HepG2 (cell line): ENCODE measurements around the gene EFS. TPM values are rescaled to one million over a fixed set of nuclear protein-coding genes. Genes with fewer than 3 reads are reported as not detected.

ENCODE experiments used
- ATAC-seq: fragments of 200-7000 bp; cut with Tn5 transposase; 3 replicates; pipeline ENCODE4 v1.9.1; 2020; ENCODE audit warnings: mild to moderate bottlenecking, moderate library complexity
- BruUV-seq: library from RNA; stranded (reverse); fragments of 400-500 nt; replicated peaks from 2 replicates; lab custom pipeline; 2021; lab: Mats Ljungman, UMichigan
- CTCF ChIA-PET: fragments of 300-600 bp; formaldehyde crosslinking; extraction: SDS; loops from one replicate; lab custom pipeline; 2021; ENCODE audit warnings: low total read pairs, inconsistent platforms, low intra/inter-chr PET ratio; lab: Yijun Ruan, JAX
- POLR2A ChIA-PET: fragments of 350-600 bp; sonication (Branson Sonifier 250); formaldehyde crosslinking; loops from one replicate; lab custom pipeline; 2020; ENCODE audit warnings: antibody characterized with exemption, inconsistent platforms; lab: Yijun Ruan, JAX
- DNase-seq: peaks from one replicate; pipeline ENCODE4 v3.0.0-alpha.2; 2015; ENCODE audit warnings: low spot score
- FAIRE-seq: peaks from 3 replicates; lab custom pipeline; 2011; peaks lifted over from hg19 to GRCh38; lab: Jason Lieb, UNC
- H2AFZ ChIP-seq: one replicate; pipeline ENCODE4 v1.6.1; 2011; ENCODE audit warnings: low read length, inconsistent platforms
- H3K27ac ChIP-seq: fragments of 300-600 bp; 3 replicates; pipeline ENCODE4 v1.8.0; 2011; ENCODE audit warnings: mixed run types, mild to moderate bottlenecking, mixed read lengths, low read length, inconsistent platforms; ENCODE audit not compliant: insufficient read depth; ENCODE audit errors: extremely low read length
- H3K27me3 ChIP-seq, 2 experiments: fragments of 200-600 bp in 1 of 2; 2 replicates in 1 of 2; 3 replicates in 1 of 2; pipeline versions ENCODE4 v1.6.0 to v1.8.0; 2011; ENCODE audit warnings: low read length in 2 of 2, mild to moderate bottlenecking in 2 of 2, moderate library complexity in 2 of 2, inconsistent platforms in 1 of 2; ENCODE audit not compliant: insufficient read depth in 2 of 2, control insufficient read depth in 1 of 2
- H3K36me3 ChIP-seq, 2 experiments: fragments of 200-600 bp in 1 of 2; replicated peaks in 1 of 2; 2 replicates in 1 of 2; 3 replicates in 1 of 2; pipeline versions ENCODE4 v1.5.1 to v1.8.0; 2011; ENCODE audit warnings: low read length in 2 of 2, inconsistent platforms in 1 of 2; ENCODE audit not compliant: insufficient read depth in 2 of 2, control insufficient read depth in 1 of 2
- H3K4me1 ChIP-seq: 2 replicates; pipeline ENCODE4 v1.5.1; 2012; ENCODE audit warnings: low read length, inconsistent platforms; ENCODE audit not compliant: insufficient read depth
- H3K4me2 ChIP-seq: 2 replicates; pipeline ENCODE4 v1.6.0; 2011; ENCODE audit warnings: low read depth, low read length, inconsistent platforms
- H3K4me3 ChIP-seq, 3 experiments: fragments of 200-600 bp in 1 of 3; sonication (generic), shearing (Covaris generic) in 1 of 3; replicated peaks in 1 of 3; 2 replicates each; pipeline ENCODE4 v1.5.1; 2011 to 2016; ENCODE audit warnings: low read length in 3 of 3, inconsistent platforms in 2 of 3, low read depth in 2 of 3, mild to moderate bottlenecking in 2 of 3, control low read depth in 1 of 3, mixed read lengths in 1 of 3; ENCODE audit not compliant: insufficient read depth in 1 of 3
- H3K79me2 ChIP-seq: one replicate; pipeline ENCODE4 v1.6.1; 2011; ENCODE audit warnings: low read length, inconsistent platforms; ENCODE audit not compliant: insufficient read depth
- H3K9ac ChIP-seq: 2 replicates; pipeline ENCODE4 v1.6.0; 2011; ENCODE audit warnings: mild to moderate bottlenecking, low read depth, low read length, inconsistent platforms; ENCODE audit not compliant: insufficient read depth
- H3K9me3 ChIP-seq: 2 replicates; pipeline ENCODE4 v1.5.1; 2012; ENCODE audit warnings: mild to moderate bottlenecking, low read length
- H4K20me1 ChIP-seq: 2 replicates; pipeline ENCODE4 v1.6.0; 2011; ENCODE audit warnings: inconsistent platforms, mild to moderate bottlenecking, low read length, moderate library complexity; ENCODE audit not compliant: insufficient read depth
- EED ChIP-seq: sonication (generic); formaldehyde crosslinking; IDR thresholded peaks from 2 replicates; pipeline ENCODE4 v1.5.0; 2020; ENCODE audit warnings: mild to moderate bottlenecking, missing genetic modification reagents
- JUN ChIP-seq: sonication (generic); formaldehyde crosslinking; IDR thresholded peaks from 2 replicates; pipeline ENCODE4 v1.4.0; 2020; ENCODE audit warnings: mild to moderate bottlenecking, missing genetic modification reagents
- KDM5A ChIP-seq: fragments of 200-600 bp; sonication (generic); IDR thresholded peaks from 2 replicates; pipeline ENCODE4 v1.7.0; 2018; ENCODE audit warnings: antibody characterized with exemption, mild to moderate bottlenecking, low read length, borderline replicate concordance
- KLF15 ChIP-seq: sonication (generic); formaldehyde crosslinking; IDR thresholded peaks from 2 replicates; pipeline ENCODE4 v1.8.1; 2023; ENCODE audit warnings: borderline replicate concordance, mild to moderate bottlenecking, inconsistent platforms, missing genetic modification reagents, mixed read lengths
- MBD4 ChIP-seq: IDR thresholded peaks from 2 replicates; pipeline ENCODE4 v1.6.1; 2012; ENCODE audit warnings: low read length, inconsistent platforms, borderline replicate concordance
- MYC ChIP-seq: sonication (generic); formaldehyde crosslinking; IDR thresholded peaks from 2 replicates; pipeline ENCODE4 v1.9.0; 2021; ENCODE audit warnings: missing genetic modification reagents, borderline replicate concordance
- NFYB ChIP-seq: sonication (generic); formaldehyde crosslinking; IDR thresholded peaks from 2 replicates; pipeline ENCODE4 v1.4.0; 2020; ENCODE audit warnings: missing genetic modification reagents
- SP4 ChIP-seq: sonication (generic); formaldehyde crosslinking; IDR thresholded peaks from 2 replicates; pipeline ENCODE4 v1.8.1; 2023; ENCODE audit warnings: mild to moderate bottlenecking, missing genetic modification reagents
- SRSF1 ChIP-seq: fragments of 200-400 bp; formaldehyde crosslinking; optimal IDR thresholded peaks from 2 replicates; pipeline ENCODE3; 2017; ENCODE audit warnings: mild to moderate bottlenecking, low read depth, low read length, moderate library complexity
- ZKSCAN5 ChIP-seq: sonication (generic); formaldehyde crosslinking; IDR thresholded peaks from 2 replicates; pipeline ENCODE4 v1.5.1; 2020; ENCODE audit warnings: mild to moderate bottlenecking, missing genetic modification reagents
- ZNF160 ChIP-seq: sonication (generic); formaldehyde crosslinking; IDR thresholded peaks from 2 replicates; pipeline ENCODE4 v1.8.0; 2022; ENCODE audit warnings: mild to moderate bottlenecking, inconsistent platforms, missing genetic modification reagents
- ZNF329 ChIP-seq: sonication (generic); formaldehyde crosslinking; IDR thresholded peaks from 2 replicates; pipeline ENCODE4 v1.9.0; 2021; ENCODE audit warnings: low read depth, mild to moderate bottlenecking, missing genetic modification reagents
- ZNF564 ChIP-seq: sonication (generic); formaldehyde crosslinking; IDR thresholded peaks from 2 replicates; pipeline ENCODE4 v1.8.1; 2023; ENCODE audit warnings: mild to moderate bottlenecking, missing genetic modification reagents
- ZNF572 ChIP-seq: sonication (generic); formaldehyde crosslinking; IDR thresholded peaks from 2 replicates; pipeline ENCODE4 v1.5.1; 2020; ENCODE audit warnings: mild to moderate bottlenecking, missing genetic modification reagents
- ZNF768 ChIP-seq: sonication (generic); formaldehyde crosslinking; IDR thresholded peaks from 2 replicates; pipeline ENCODE4 v1.4.0; 2020; ENCODE audit warnings: missing genetic modification reagents
- WGBS: methylation state at CpG from one replicate; pipeline ENCODE4 v1.1.6; 2017; ENCODE audit warnings: low lambda C conversion rate; 5-methylcytosine and 5-hydroxymethylcytosine counted together
- in situ Hi-C: cut with HindIII; loops from 2 replicates; pipeline ENCODE4 v1.10.0; 2017; ENCODE audit warnings: low pct_unique_long_range_greater_than_20kb; ENCODE audit not compliant: extremely low pct_ligation_motif_present
- intact Hi-C: fragments of 100-400 bp; cut with micrococcal nuclease; formaldehyde crosslinking; loops from one replicate; pipeline ENCODE4 v1.10.0; 2022; ENCODE audit not compliant: unreplicated experiment
- polyA plus RNA-seq, 8 experiments: library from polyadenylated mRNA; depleted of rRNA in 3 of 8; stranded (reverse) in 7 of 8; unstranded in 1 of 8; fragments of >200 nt; fragmentation: Illumina TruSeq in 4 of 8; extraction: Trizol in 4 of 8; gene quantifications; 2 replicates each; pipeline versions ENCODE4 v1.2.1 to v1.2.3, GENCODE V29; 2011 to 2016; ENCODE audit warnings: low read depth in 4 of 8, missing spikeins in 1 of 8, mixed read lengths in 1 of 8; ENCODE audit not compliant: insufficient read depth in 1 of 8
- total RNA-seq, 5 experiments: library from RNA; depleted of rRNA; stranded (reverse); fragments of >200 nt; fragmentation: Illumina TruSeq; extraction: Trizol; gene quantifications; 2 replicates each; pipeline ENCODE4 v1.2.3, GENCODE V29; 2016; ENCODE audit warnings: low read depth in 1 of 5
- TF ChIP-seq, protein P1 (sequence below): sonication (generic); formaldehyde crosslinking; conservative IDR thresholded peaks from 2 replicates; pipeline ENCODE4 v1.5.0; 2020; ENCODE audit warnings: missing genetic modification reagents
- TF ChIP-seq, protein P2 (sequence below): sonication (generic); formaldehyde crosslinking; IDR thresholded peaks from 2 replicates; pipeline ENCODE4 v1.5.0; 2020; ENCODE audit warnings: missing genetic modification reagents, mild to moderate bottlenecking, borderline replicate concordance
- TF ChIP-seq, protein P3 (sequence below): sonication (generic); formaldehyde crosslinking; IDR thresholded peaks from 2 replicates; pipeline ENCODE4 v1.9.0; 2021; ENCODE audit warnings: missing genetic modification reagents, mild to moderate bottlenecking, borderline replicate concordance

Gene EFS
- total and polyA plus RNA-seq, 2 of the 13 experiments (the other 11 are each of a cell fraction or from before 2014, with no cell fraction given), result not detected

GRCh38 chr14:23396126-23396525 lies 31.2 kb upstream of the EFS start:
- H4K20me1 ChIP-seq, result no peaks in the 10 kb centered on the region
- no peaks in the 10 kb centered on the region for H3K4me1 ChIP-seq
- ChIA-PET CTCF (no interaction called here), POLR2A (no interaction called here)
- no peaks in the 10 kb centered on the region for H3K36me3 ChIP-seq
- no peaks in the 10 kb centered on the region for H3K79me2 ChIP-seq
- no peak overlapping the region for H3K4me3 ChIP-seq
- no peak overlapping the region for H3K27ac ChIP-seq
- TF ChIP-seq ZNF768 (CRISPR knock-in tag), result peak; percentile 38; the same call in 1 of the 2 replicates
- TF ChIP-seq, protein P1, sequence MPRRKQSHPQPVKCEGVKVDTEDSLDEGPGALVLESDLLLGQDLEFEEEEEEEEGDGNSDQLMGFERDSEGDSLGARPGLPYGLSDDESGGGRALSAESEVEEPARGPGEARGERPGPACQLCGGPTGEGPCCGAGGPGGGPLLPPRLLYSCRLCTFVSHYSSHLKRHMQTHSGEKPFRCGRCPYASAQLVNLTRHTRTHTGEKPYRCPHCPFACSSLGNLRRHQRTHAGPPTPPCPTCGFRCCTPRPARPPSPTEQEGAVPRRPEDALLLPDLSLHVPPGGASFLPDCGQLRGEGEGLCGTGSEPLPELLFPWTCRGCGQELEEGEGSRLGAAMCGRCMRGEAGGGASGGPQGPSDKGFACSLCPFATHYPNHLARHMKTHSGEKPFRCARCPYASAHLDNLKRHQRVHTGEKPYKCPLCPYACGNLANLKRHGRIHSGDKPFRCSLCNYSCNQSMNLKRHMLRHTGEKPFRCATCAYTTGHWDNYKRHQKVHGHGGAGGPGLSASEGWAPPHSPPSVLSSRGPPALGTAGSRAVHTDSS, result no peak
- DNase-seq (no peak), FAIRE-seq (no peak), ATAC-seq (no peak)
- 47% methylated on average over 10 of the region's 10 CpGs for WGBS
- no peak overlapping the region for H3K9ac ChIP-seq
- in situ Hi-C loops (no loop called here), intact Hi-C loops (no loop called here)
- no peak overlapping the region for H3K4me2 ChIP-seq
- no peak overlapping the region for H2AFZ ChIP-seq
- H3K27me3 ChIP-seq, result peaks cover 22 to 78% of the 10 kb centered on the region in 2 experiments
- BruUV-seq, result no TSS peak
- no peaks in the 10 kb centered on the region for H3K9me3 ChIP-seq

- FAIRE-seq (no peak), ATAC-seq (no peak), DNase-seq (no peak)
- no peaks in the 10 kb centered on the region for H3K9me3 ChIP-seq
- intact Hi-C loops, result no loop called here
- BruUV-seq, result no TSS peak
- H3K4me2 ChIP-seq, result no peak overlapping the region
- no peaks in the 10 kb centered on the region for H3K36me3 ChIP-seq
- no peak overlapping the region for H3K4me3 ChIP-seq
- H2AFZ ChIP-seq, result no peak overlapping the region
- no peak overlapping the region for H3K27ac ChIP-seq
- H3K9ac ChIP-seq, result no peak overlapping the region
- CTCF ChIA-PET, result no interaction called here
- POLR2A ChIA-PET, result interaction anchor here (1.3 kb wide), 1 partner anchor 71 kb away, joined by 3 read pairs; the partner anchor contains the start of gene PABPN1
- no peaks in the 10 kb centered on the region for H3K4me1 ChIP-seq
- 46% methylated on average over 7 of the region's 7 CpGs for WGBS
- in situ Hi-C loops, result no loop called here
- no peaks in the 10 kb centered on the region for H4K20me1 ChIP-seq
- H3K27me3 ChIP-seq, result peaks cover 33 to 82% of the 10 kb centered on the region in 2 experiments
- H3K79me2 ChIP-seq, result no peaks in the 10 kb centered on the region
- TF ChIP-seq ZNF572 (CRISPR knock-in tag) (no peak), SRSF1 (no peak), ZNF329 (CRISPR knock-in tag) (no peak), ZNF564 (CRISPR knock-in tag) (no peak), KLF15 (CRISPR knock-in tag) (no peak), KDM5A (no peak), MBD4 (no peak), SP4 (CRISPR knock-in tag) (no peak), MYC (CRISPR knock-in tag) (no peak), JUN (CRISPR knock-in tag) (no peak), ZKSCAN5 (no peak), EED (CRISPR knock-in tag) (no peak), NFYB (no peak), ZNF160 (CRISPR knock-in tag) (no peak)
- TF ChIP-seq, protein P2, sequence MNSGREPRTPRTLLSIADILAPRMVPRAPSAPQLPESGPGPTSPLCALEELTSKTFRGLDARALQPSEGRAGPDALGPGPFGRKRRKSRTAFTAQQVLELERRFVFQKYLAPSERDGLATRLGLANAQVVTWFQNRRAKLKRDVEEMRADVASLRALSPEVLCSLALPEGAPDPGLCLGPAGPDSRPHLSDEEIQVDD (CRISPR knock-in tag), result no peak
- TF ChIP-seq, protein P3, sequence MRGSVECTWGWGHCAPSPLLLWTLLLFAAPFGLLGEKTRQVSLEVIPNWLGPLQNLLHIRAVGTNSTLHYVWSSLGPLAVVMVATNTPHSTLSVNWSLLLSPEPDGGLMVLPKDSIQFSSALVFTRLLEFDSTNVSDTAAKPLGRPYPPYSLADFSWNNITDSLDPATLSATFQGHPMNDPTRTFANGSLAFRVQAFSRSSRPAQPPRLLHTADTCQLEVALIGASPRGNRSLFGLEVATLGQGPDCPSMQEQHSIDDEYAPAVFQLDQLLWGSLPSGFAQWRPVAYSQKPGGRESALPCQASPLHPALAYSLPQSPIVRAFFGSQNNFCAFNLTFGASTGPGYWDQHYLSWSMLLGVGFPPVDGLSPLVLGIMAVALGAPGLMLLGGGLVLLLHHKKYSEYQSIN (CRISPR knock-in tag), result no peak
Observed at GRCh38 chr14:23392613-23393012, 27.6 kb upstream of the EFS start.
